ENCODE data around the gene PALM. TPM values are rescaled to one million over a fixed set of nuclear protein-coding genes. Genes with fewer than 3 reads are reported as not detected.
"Not testable (repeated sequence)": the region's sequence is repeated elsewhere in the genome, so short reads cannot be mapped to it uniquely, and the experiment has no call there.

PALM gene
- total RNA-seq, 1 donor from 2014 or later, result 87.1 TPM

GRCh38 chr19:662962-663681 is 45.6 kb upstream of the PALM start, which contains the start of gene RNF126:
Gene RNF126 (minus strand): TSS chr19:663214. CDS start chr19:663121, 93 bp downstream.
- no peak for TF ChIP-seq CTCF (IDR thresholded peaks at IDR 0.05; ENCODE audit: unreplicated experiment)
- Mint-ChIP-seq H3K9me3 (no peaks in the 10 kb centered on the region), H3K4me1 (peaks cover 28% of the 10 kb centered on the region), H3K4me3 (peak within 1 kb of the TSS; percentile 78), H3K27me3 (ENCODE audit: low read depth) (no peaks in the 10 kb centered on the region), H3K27ac (peak within 1 kb of the TSS; percentile 92), H3K36me3 (no peaks in the 10 kb centered on the region)
- DNase-seq (ENCODE audit: low spot score in 2 of 2, unreplicated experiment in 2 of 2), result peak; percentile 84 to 85

- H3K36me3 Mint-ChIP-seq, result peaks cover 2% of the 10 kb centered on the region
- DNase-seq (ENCODE audit: low spot score in 2 of 2, unreplicated experiment in 2 of 2), result no peak
- H3K9me3 Mint-ChIP-seq, result peaks cover 5% of the 10 kb centered on the region
- TF ChIP-seq CTCF (IDR thresholded peaks at IDR 0.05; ENCODE audit: unreplicated experiment), result no peak
- peaks cover 28% of the 10 kb centered on the region for H3K4me1 Mint-ChIP-seq
- peak overlapping the region; percentile 92 for H3K27ac Mint-ChIP-seq
- peak overlapping the region; percentile 78 for H3K4me3 Mint-ChIP-seq
- no peaks in the 10 kb centered on the region for H3K27me3 Mint-ChIP-seq (ENCODE audit: low read depth)
Observed at GRCh38 chr19:663682-664117, 45.0 kb upstream of the PALM start.

GRCh38 chr19:664913-665443 is 43.8 kb upstream of the PALM start:
- DNase-seq (ENCODE audit: low spot score in 2 of 2, unreplicated experiment in 2 of 2), result peak; percentile 78 to 95
- peak overlapping the region; percentile 43 for H3K27ac Mint-ChIP-seq
- TF ChIP-seq CTCF (IDR thresholded peaks at IDR 0.05; ENCODE audit: unreplicated experiment), result peak; percentile 94
- H3K36me3 Mint-ChIP-seq, result peaks cover 2% of the 10 kb centered on the region
- no peaks in the 10 kb centered on the region for H3K27me3 Mint-ChIP-seq (ENCODE audit: low read depth)
- H3K9me3 Mint-ChIP-seq, result peaks cover 10% of the 10 kb centered on the region
- H3K4me3 Mint-ChIP-seq, result peak overlapping the region; percentile 60
- H3K4me1 Mint-ChIP-seq, result peaks cover 25% of the 10 kb centered on the region

- H3K27ac Mint-ChIP-seq; H3K4me3 Mint-ChIP-seq; DNase-seq (ENCODE audit: low spot score in 2 of 2, unreplicated experiment in 2 of 2); H3K9me3 Mint-ChIP-seq; H3K27me3 Mint-ChIP-seq (ENCODE audit: low read depth); H3K36me3 Mint-ChIP-seq; H3K4me1 Mint-ChIP-seq: not testable (repeated sequence)
Observed at GRCh38 chr19:666985-667573, 41.7 kb upstream of the PALM start.

- not testable (repeated sequence) for H3K4me1 Mint-ChIP-seq; H3K27me3 Mint-ChIP-seq (ENCODE audit: low read depth); H3K4me3 Mint-ChIP-seq; H3K27ac Mint-ChIP-seq; H3K9me3 Mint-ChIP-seq; H3K36me3 Mint-ChIP-seq; DNase-seq (ENCODE audit: low spot score in 2 of 2, unreplicated experiment in 2 of 2)
Observed at GRCh38 chr19:668675-669434, 39.9 kb upstream of the PALM start.

GRCh38 chr19:670609-671075 is 38.1 kb upstream of the PALM start:
- H3K4me1 Mint-ChIP-seq, result peaks cover 6% of the 10 kb centered on the region
- DNase-seq (ENCODE audit: low spot score in 2 of 2, unreplicated experiment in 2 of 2), result no peak

More at GRCh38 chr19:670609-671075, 38.1 kb upstream of the PALM start:
- Mint-ChIP-seq H3K27me3 (ENCODE audit: low read depth) (no peaks in the 10 kb centered on the region), H3K27ac (no peak overlapping the region), H3K4me3 (no peak overlapping the region), H3K9me3 (peaks cover 10% of the 10 kb centered on the region), H3K36me3 (peaks cover 2% of the 10 kb centered on the region)
- peak; percentile 26 for TF ChIP-seq CTCF (IDR thresholded peaks at IDR 0.05; ENCODE audit: unreplicated experiment)

Measured in mesothelial cell of epicardium (in vitro differentiated cells).